Endothelial cell of umbilical vein (primary cell): ENCODE results near the gene EML6. TPM values are rescaled to one million over a fixed set of nuclear protein-coding genes. Genes with fewer than 3 reads are reported as not detected.

Experiments
- BruUV-seq: library from RNA; stranded (reverse); fragments of 400-500 nt; replicated peaks from 2 replicates; lab custom pipeline; 2021; lab: Mats Ljungman, UMichigan
- CTCF ChIA-PET: fragments of 300-600, 350-600 bp; sonication (Branson Sonifier 250); formaldehyde crosslinking; loops from one replicate; lab custom pipeline; 2021; ENCODE audit warnings: antibody characterized with exemption, inconsistent platforms; lab: Charles Lee
- POLR2A ChIA-PET: fragments of 300-600, 350-600 bp; sonication (Branson Sonifier 250); formaldehyde crosslinking; loops from one replicate; lab custom pipeline; 2021; ENCODE audit warnings: antibody characterized with exemption, inconsistent platforms; lab: Charles Lee
- DNase-seq: peaks from one replicate; pipeline ENCODE4 v3.0.0-alpha.2; 2011; ENCODE audit warnings: low read depth, low spot score
- FAIRE-seq: peaks from 2 replicates; lab custom pipeline; 2011; peaks lifted over from hg19 to GRCh38; lab: Jason Lieb, UNC
- H2AFZ ChIP-seq: 2 replicates; pipeline ENCODE4 v1.6.0; 2012; ENCODE audit warnings: low read depth, low read length, control low read depth, inconsistent platforms
- H3K27ac ChIP-seq: 2 replicates; pipeline ENCODE4 v1.5.1; 2011; ENCODE audit warnings: low read depth, mild to moderate bottlenecking, control low read depth, low read length, moderate library complexity; ENCODE audit not compliant: insufficient read depth
- H3K27me3 ChIP-seq, 2 experiments: 2 replicates each; pipeline versions ENCODE4 v1.6.0 to v1.6.1; 2011; ENCODE audit warnings: low read length in 2 of 2, mixed read lengths in 1 of 2; ENCODE audit not compliant: control insufficient read depth in 2 of 2, insufficient read depth in 2 of 2
- H3K36me3 ChIP-seq, 2 experiments: 2 replicates in 1 of 2; 3 replicates in 1 of 2; pipeline ENCODE4 v1.5.1; 2011; ENCODE audit warnings: low read length in 2 of 2, mild to moderate bottlenecking in 1 of 2, moderate library complexity in 1 of 2; ENCODE audit not compliant: control insufficient read depth in 2 of 2, insufficient read depth in 2 of 2; ENCODE audit errors: extremely low read depth in 1 of 2
- H3K4me1 ChIP-seq: 3 replicates; pipeline ENCODE4 v1.5.1; 2011; ENCODE audit warnings: mild to moderate bottlenecking, low read length; ENCODE audit not compliant: control insufficient read depth, insufficient read depth; ENCODE audit errors: extremely low read depth
- H3K4me2 ChIP-seq: 2 replicates; pipeline ENCODE4 v1.6.1; 2011; ENCODE audit warnings: low read length, control low read depth, mixed read lengths; ENCODE audit not compliant: insufficient read depth
- H3K4me3 ChIP-seq, 3 experiments: fragments of 200-600 bp in 1 of 3; sonication (generic), shearing (Covaris generic) in 1 of 3; replicated peaks in 1 of 3; 2 replicates each; pipeline ENCODE4 v1.5.1; 2011 to 2016; ENCODE audit warnings: control low read depth in 3 of 3, low read length in 3 of 3, mild to moderate bottlenecking in 2 of 3, inconsistent platforms in 1 of 3, low read depth in 1 of 3, moderate library complexity in 1 of 3; ENCODE audit not compliant: insufficient read depth in 1 of 3
- H3K79me2 ChIP-seq: 2 replicates; pipeline ENCODE4 v1.6.0; 2012; ENCODE audit warnings: low read length, inconsistent platforms; ENCODE audit not compliant: control insufficient read depth, insufficient read depth
- H3K9ac ChIP-seq: replicated peaks from 2 replicates; pipeline ENCODE3; 2011; ENCODE audit warnings: low read length, control low read depth; ENCODE audit not compliant: insufficient read depth; ENCODE audit errors: extremely low read depth
- H3K9me1 ChIP-seq: replicated peaks from 3 replicates; pipeline ENCODE4 v1.6.0; 2011; ENCODE audit warnings: mild to moderate bottlenecking, low read length; ENCODE audit not compliant: control insufficient read depth, insufficient read depth; ENCODE audit errors: extremely low read depth
- H3K9me3 ChIP-seq: replicated peaks from 2 replicates; pipeline ENCODE4 v1.5.1; 2012; ENCODE audit warnings: low read length, inconsistent platforms; ENCODE audit not compliant: control insufficient read depth, insufficient read depth
- H4K20me1 ChIP-seq: replicated peaks from 2 replicates; pipeline ENCODE3; 2011; ENCODE audit warnings: mild to moderate bottlenecking, low read length; ENCODE audit not compliant: control insufficient read depth, insufficient read depth; ENCODE audit errors: extremely low read depth
- CTCF ChIP-seq, 2 donors: IDR thresholded peaks; 1 replicate in 1 of 2; 2 replicates in 1 of 2; pipeline ENCODE4 v1.5.1; 2011; ENCODE audit warnings: low read length in 2 of 2, mild to moderate bottlenecking in 2 of 2, moderate library complexity in 2 of 2, control low read depth in 1 of 2, inconsistent platforms in 1 of 2, low read depth in 1 of 2; ENCODE audit not compliant: insufficient read depth in 1 of 2; ENCODE audit errors: extremely low read depth in 1 of 2
- EZH2 ChIP-seq: IDR thresholded peaks from 2 replicates; pipeline ENCODE4 v1.6.1; 2012; ENCODE audit warnings: borderline replicate concordance, low read depth, mild to moderate bottlenecking, moderate library complexity, low read length, inconsistent platforms; ENCODE audit not compliant: severe bottlenecking
- FOS ChIP-seq: IDR thresholded peaks from 2 replicates; pipeline ENCODE4 v1.6.1; 2011; ENCODE audit warnings: mild to moderate bottlenecking, low read length, moderate library complexity, borderline replicate concordance; ENCODE audit not compliant: insufficient read depth
- GATA2 ChIP-seq: IDR thresholded peaks from 2 replicates; pipeline ENCODE4 v1.7.0; 2011; ENCODE audit warnings: low read depth, mild to moderate bottlenecking, moderate library complexity, mixed read lengths, low read length; ENCODE audit not compliant: insufficient read length, insufficient read depth
- JUN ChIP-seq: IDR thresholded peaks from 2 replicates; pipeline ENCODE4 v1.6.1; 2011; ENCODE audit warnings: borderline replicate concordance, low read depth; ENCODE audit not compliant: insufficient read length, insufficient read depth
- MAX ChIP-seq: IDR thresholded peaks from 2 replicates; pipeline ENCODE4 v1.6.1; 2011; ENCODE audit not compliant: insufficient read depth, insufficient read length
- MYC ChIP-seq: IDR thresholded peaks from one replicate; pipeline ENCODE4 v1.6.1; 2011; ENCODE audit warnings: mild to moderate bottlenecking, low read depth, low read length
- POLR2A ChIP-seq: IDR thresholded peaks from 2 replicates; pipeline ENCODE4 v1.6.1; 2012; ENCODE audit warnings: low read depth, mild to moderate bottlenecking, control low read depth, low read length
- POLR2AphosphoS5 ChIP-seq: IDR thresholded peaks from 2 replicates; pipeline ENCODE4 v1.6.1; 2012; ENCODE audit warnings: low read depth, mild to moderate bottlenecking, control low read depth, low read length, moderate library complexity; ENCODE audit not compliant: insufficient read depth
- dilution Hi-C: fragments of 300-500 bp; cut with MboI; formaldehyde crosslinking; loops from one replicate; pipeline ENCODE4 v1.15.0; 2019; ENCODE audit warnings: low sequenced_read_pairs; ENCODE audit not compliant: extremely low pct_ligation_motif_present
- intact Hi-C: fragments of 100-400 bp; cut with micrococcal nuclease; formaldehyde crosslinking; loops from one replicate; pipeline ENCODE4 v1.10.0; 2022
- polyA plus RNA-seq, 4 experiments: library from polyadenylated mRNA; depleted of rRNA in 3 of 4; stranded (reverse) in 3 of 4; unstranded in 1 of 4; fragments of >200 nt; gene quantifications; 2 replicates each; pipeline versions ENCODE4 v1.2.1 to v1.2.3, GENCODE V29; 2011 to 2012; ENCODE audit warnings: missing spikeins in 1 of 4
- total RNA-seq: library from RNA; stranded (reverse); gene quantifications from 2 replicates; pipeline ENCODE4 v1.2.3, GENCODE V29; 2021

Gene EML6
- total and polyA plus RNA-seq, 2 donors (not counting 3 experiments of a cell fraction or from before 2014, with no cell fraction given) = 0.79 to 2.1 TPM

- intact Hi-C loops (no loop called here), dilution Hi-C loops (no loop called here)
- no peaks in the 10 kb centered on the region for H3K9me1 ChIP-seq
- CTCF ChIA-PET = interaction anchor here (0.6 to 1.3 kb wide), 2 partner anchors 27 to 121 kb away, joined by 3 read pairs; no protein-coding TSS in a partner anchor
- H3K36me3 ChIP-seq = no peaks in the 10 kb centered on the region
- no peak overlapping the region for H3K4me2 ChIP-seq
- no peak overlapping the region for H3K4me3 ChIP-seq
- POLR2A ChIA-PET = no interaction called here
- no peaks in the 10 kb centered on the region for H3K4me1 ChIP-seq
- DNase-seq (no peak), FAIRE-seq (no peak)
- no peak overlapping the region for H2AFZ ChIP-seq
- no peaks in the 10 kb centered on the region for H3K9me3 ChIP-seq
- H3K79me2 ChIP-seq = no peaks in the 10 kb centered on the region
- H4K20me1 ChIP-seq = no peaks in the 10 kb centered on the region
- no TSS peak for BruUV-seq
- H3K27me3 ChIP-seq = peaks cover 8 to 13% of the 10 kb centered on the region in 2 experiments
- TF ChIP-seq GATA2 = no peak
- TF ChIP-seq POLR2AphosphoS5 = no peak
- TF ChIP-seq FOS = no peak
- TF ChIP-seq POLR2A = no peak
- no peak for TF ChIP-seq MAX
- no peak for TF ChIP-seq MYC
- TF ChIP-seq CTCF (IDR thresholded peaks at IDR 0.05; ENCODE audit: extremely low read depth in 1 of 2, insufficient read depth in 1 of 2, low read depth in 1 of 2, low read length in 2 of 2) = no peak
- TF ChIP-seq EZH2 = no peak
- TF ChIP-seq JUN = no peak
- no peak overlapping the region for H3K9ac ChIP-seq
- no peak overlapping the region for H3K27ac ChIP-seq
Observed at GRCh38 chr2:54716375-54716774, 7.1 kb upstream of the EML6 start.
